NCI-H2107 (cell line): ENCODE measurements around the gene ZBTB34.

Source experiments
- DNase-seq: peaks from one replicate; lab custom pipeline; 2025; lab: John Stamatoyannopoulos, UW

ZBTB34 gene

GRCh38 chr9:126844085-126844484, 16.4 kb upstream of the ZBTB34 start:
- no peak for DNase-seq

- no peak for DNase-seq
These were observed 13.4 kb upstream of the ZBTB34 start for GRCh38 chr9:126847051-126847450.

DNA sequence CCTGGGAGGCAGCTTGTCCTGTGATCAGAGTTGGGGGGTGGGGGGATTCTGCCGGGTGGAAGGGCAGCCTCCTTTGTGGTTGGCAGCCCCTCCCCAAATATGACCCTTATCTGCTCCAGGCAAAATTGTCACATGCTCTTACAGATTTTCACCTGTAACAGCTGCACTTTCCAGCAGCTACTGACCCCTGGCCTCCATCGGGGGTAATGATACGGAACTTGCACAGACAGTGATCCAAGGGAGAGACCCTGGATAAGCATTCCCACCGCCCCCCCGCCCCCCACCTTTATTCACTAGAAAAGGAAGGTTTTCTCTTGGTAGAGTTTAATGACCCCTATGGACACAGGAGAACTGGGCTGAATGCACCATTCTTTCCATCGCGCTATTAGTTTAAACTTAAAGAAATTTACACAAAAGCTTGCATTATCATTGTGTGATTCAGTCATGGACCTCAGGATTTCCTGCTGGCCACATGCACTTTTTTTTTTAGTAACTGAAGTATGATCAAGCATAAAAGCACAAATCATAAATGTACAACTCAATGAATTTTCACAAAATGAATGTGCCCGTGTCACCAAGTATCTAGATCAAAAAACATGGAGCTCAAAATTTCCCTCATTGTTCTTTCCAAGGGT, 10.7 kb upstream of the ZBTB34 start:
- DNase-seq = no peak

- DNase-seq = no peak
These were observed 9.1 kb upstream of the ZBTB34 start for GRCh38 chr9:126851286-126851880.

GRCh38 chr9:126852086-126852688, 8.3 kb upstream of the ZBTB34 start:
- no peak for DNase-seq

DNA sequence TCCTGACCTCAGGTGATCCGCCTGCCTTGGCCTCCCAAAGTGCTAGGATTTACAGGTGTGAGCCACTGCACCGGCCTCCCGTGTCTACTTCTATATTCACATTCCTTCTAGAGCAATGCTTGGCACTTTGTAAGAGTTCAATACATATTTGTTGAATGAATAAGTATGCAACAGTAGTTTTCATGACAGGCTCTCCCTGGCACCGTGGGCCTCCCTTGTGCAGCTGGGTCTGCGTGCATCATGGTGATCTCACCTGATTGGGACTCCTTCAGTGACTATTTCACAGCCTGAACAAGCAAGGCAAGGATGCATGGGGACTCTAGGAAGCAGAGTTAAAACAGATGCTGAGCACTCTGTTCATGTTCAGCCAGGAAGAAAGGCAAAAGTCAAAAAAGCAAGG, 6.8 kb upstream of the ZBTB34 start:
- no peak for DNase-seq

DNA sequence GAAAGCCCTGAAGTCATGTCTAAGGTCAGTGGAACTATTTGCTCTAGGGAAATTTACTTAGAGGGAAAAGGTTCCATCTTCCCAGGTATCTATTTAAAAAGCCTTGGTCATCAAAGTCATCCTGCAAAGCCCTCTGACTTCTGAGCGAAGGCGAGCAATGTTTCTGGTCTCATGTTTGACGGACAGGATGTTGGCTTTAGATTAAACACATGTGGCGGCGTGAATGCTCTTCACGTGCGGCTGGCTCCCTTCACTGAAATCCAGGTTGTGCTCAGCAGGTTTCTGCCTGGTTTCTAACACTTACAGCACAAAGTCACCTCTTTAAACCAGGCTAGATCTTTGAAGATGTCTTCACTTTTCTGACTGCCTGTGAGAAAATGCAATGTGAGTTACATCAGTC, 5.7 kb upstream of the ZBTB34 start:
- DNase-seq = no peak

- DNase-seq = no peak
These were observed 4.0 kb upstream of the ZBTB34 start for GRCh38 chr9:126856326-126856877.

DNA sequence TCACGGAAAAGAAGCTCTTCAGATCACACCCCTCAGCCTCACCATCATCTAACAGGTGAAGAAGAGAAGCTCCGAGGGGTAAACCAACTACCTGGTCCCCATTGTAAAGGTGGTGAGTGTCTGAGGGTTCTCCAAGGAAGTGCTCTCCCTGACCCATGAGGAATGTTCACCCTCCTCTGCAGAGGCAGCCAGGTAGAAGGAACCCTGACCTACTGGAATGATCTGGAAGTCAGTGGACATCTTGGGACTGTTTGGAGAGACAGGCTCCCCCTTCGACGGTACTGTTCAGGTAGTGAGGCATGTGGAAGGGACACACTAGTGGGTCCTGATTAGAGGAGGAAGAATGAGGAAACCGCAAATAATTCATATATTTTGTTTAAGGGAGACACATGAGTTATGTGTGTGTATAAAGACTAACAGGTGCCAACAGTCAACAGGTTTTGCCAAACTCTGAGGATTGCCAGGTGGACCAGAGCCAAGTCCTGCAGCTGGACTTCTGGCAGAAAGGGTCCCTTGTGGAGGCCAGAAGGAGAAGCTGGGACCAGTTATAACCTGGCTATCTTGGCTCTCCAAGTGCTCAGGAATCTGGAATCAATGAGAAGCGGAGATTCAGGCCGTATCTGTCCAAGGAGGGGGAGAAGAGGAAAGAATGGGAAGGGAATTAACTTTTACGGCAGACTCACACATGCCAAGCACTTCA, 3.0 kb upstream of the ZBTB34 start:
- no peak for DNase-seq

DNA sequence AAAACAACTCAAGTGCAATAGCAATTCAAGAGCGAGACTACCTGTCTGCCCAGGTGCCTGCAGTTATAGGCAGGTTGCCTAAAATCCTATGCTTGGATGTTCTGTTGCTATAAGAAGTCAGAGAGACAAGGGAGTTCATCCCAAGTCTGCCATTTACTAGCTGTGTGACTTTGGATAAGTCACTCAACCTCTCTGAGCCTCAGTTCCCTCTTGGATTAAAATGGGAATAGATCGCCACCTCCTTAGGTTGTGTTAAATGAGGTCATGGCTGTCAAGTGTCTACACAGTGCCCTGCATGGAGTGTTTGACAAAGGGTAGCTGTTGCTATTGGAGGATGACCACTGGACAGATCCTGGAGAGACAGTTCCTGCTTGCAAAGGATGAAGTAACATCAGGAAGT, 1.3 kb upstream of the ZBTB34 start:
- DNase-seq = no peak

GRCh38 chr9:126860757-126861466, 473 bp downstream of the ZBTB34 start:
- DNase-seq = no peak

DNA sequence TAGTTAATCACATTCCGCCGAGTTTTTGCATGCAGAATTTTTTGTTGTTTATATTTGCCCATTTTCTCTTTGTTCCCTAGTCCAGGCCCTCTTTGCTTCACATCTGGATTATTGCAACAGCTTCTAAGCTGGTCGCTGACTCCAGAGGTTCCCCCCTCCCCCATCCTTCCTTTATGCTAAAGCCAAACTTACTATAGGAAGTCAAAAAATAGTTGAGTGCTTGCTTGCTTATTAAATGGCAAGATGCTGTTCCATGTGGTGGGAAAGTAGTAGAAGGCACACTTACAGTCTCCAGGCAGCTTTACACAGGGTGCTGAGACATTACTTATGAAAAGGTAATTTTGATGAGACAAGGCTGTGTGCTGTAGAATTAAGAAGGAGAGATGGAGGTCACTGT, 1.3 kb downstream of the ZBTB34 start:
- DNase-seq = no peak

DNA sequence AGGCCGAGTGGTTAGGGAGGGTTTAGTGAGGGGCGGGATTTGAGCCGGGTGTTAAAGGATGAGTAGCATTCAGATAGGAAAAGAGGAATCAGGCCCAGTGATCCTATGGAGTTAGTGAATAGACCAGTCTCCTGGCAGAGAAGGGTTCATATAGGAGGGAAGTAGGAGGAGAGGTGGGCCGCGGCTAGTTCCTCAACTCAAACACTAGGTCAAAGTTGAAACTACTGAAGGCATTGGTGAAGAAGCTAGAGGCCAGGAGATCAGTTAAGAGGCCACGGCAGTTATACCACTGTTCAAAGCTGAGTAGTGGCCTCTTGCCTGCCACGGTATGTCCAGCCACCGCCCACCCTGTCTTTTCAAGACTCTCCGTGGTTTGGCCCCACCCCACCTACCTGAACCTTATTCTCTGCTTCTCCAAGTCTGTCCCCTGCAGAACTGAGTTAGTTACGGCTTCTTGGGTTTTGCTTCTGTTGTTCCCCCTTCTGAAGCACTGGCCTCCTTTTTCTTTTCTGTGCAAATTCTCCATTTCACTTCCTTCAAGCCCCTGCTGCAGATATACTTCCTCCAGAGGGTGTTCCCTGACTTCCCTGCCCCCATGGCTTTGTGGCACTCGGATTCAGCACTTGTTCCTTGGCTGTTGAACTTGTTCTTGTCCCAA, 1.8 kb downstream of the ZBTB34 start:
- DNase-seq = no peak

- DNase-seq = no peak
These were observed 4.3 kb downstream of the ZBTB34 start for GRCh38 chr9:126864771-126865170.

- no peak for DNase-seq
These were observed 8.9 kb downstream of the ZBTB34 start for GRCh38 chr9:126869368-126869767.

GRCh38 chr9:126872516-126872915, 12.1 kb downstream of the ZBTB34 start:
- DNase-seq = no peak

DNA sequence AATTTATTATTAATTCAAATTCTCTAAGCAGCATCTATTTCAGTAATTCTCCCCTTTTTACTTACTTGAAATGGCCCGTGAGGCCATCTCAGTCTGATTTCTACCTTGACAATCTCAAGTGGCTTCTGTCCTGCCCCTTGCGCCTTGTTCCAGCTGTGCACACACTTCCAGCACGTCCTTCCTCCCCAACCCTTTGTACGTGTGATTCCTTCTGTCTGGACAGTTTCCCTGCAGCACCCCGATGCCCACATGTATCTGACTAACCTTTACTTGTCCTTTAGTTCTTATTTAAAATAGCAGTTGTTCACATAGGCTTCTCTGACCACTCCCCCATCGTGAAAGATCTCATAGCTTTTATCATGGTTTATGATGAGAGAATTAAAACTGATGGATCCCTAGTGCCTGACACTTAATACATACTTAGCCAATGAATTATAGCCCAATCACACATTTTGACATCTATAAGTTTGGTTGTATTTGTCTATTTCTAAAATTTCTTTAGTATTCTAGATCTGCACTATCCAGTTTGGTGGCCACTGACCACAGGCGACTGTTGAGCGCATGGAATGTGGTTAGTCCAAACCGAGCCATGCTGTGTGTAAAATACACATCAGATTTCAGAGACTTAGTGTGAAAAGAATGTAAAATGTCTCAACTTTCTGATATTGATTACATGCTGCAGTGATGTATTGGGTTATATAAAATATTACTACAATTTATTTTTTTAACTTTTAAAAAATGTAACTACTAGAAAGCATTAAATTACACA, 14.3 kb downstream of the ZBTB34 start:
- DNase-seq = no peak

DNA sequence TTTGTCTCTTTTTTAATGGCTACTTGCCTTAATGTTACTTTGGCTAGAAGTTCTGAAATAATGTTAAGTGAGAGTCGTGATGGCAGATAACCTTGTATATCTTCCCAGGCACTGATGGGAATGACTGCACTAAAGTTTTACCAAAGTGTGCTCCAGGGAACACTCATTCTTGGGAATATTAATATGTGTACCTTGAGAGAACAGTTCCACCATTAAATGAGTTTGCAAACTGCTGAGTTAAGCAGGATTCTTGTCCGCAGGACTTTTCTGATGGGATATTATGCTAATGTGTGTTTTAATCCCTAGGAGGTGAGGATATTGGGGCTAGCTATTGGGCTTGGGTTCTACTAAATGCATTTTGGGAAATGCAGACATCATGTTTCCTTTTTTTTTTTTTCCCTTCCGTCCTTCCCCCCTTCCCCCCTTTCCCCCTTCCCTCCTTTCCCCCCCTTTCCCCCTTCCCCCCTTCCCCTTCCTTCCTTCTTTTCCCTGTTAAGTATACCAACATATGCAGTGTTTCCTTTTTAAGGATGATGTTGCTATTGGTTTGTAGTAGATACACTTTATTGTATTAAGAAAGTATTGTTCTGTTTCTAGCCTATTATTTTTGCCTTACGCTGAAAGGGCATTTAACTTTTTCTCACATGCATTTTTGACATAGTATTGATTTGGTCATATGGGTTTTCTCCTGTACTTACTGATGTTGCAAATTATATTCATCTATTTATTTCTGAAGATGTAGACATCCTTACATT, 15.5 kb downstream of the ZBTB34 start:
- DNase-seq = no peak

DNA sequence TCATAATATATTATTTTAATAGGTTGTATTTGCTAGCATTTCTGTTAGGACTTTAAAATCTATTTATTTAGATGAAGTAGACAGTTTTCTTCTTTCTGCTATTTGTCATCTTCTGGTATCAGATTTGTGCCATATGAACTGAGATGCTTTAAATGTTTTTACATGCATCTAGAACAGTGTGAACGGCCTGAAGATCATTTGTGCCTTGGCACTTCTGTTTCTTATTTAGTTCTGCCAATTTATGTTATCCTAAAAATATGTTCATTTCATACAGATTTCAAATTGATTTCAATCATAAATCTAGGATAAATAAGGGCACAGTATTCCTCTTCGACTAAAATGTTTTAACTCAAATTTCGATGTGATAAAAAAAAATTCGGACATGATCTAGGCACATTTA, 16.1 kb downstream of the ZBTB34 start:
- no peak for DNase-seq

GRCh38 chr9:126877418-126877817, 17.0 kb downstream of the ZBTB34 start:
- DNase-seq = no peak
